HUDEP-2 (cell line): ENCODE measurements around the gene ABCC4.

ENCODE experiments used
- DNase-seq, 76 experiments: peaks; one replicate each; lab custom pipeline; 2025; ENCODE audit not compliant: unreplicated experiment in 76 of 76; lab: John Stamatoyannopoulos, UW

Gene ABCC4

GRCh38 chr13:95261956-95262355, 39.3 kb downstream of the ABCC4 start:
- no peak for DNase-seq

GRCh38 chr13:95260031-95260525, 41.2 kb downstream of the ABCC4 start:
- DNase-seq: no peak

- DNase-seq: no peak
Observed at GRCh38 chr13:95258619-95259194, 42.5 kb downstream of the ABCC4 start.

GRCh38 chr13:95258098-95258497, 43.2 kb downstream of the ABCC4 start:
- DNase-seq: no peak

- DNase-seq: no peak
Observed at GRCh38 chr13:95256091-95256490, 45.2 kb downstream of the ABCC4 start.

GRCh38 chr13:95255072-95255732, 46.0 kb downstream of the ABCC4 start:
- no peak for DNase-seq

- DNase-seq: no peak
Observed at GRCh38 chr13:95254339-95254738, 46.9 kb downstream of the ABCC4 start.

- no peak for DNase-seq
Observed at GRCh38 chr13:95253033-95253432, 48.2 kb downstream of the ABCC4 start.

GRCh38 chr13:95251641-95252040, 49.6 kb downstream of the ABCC4 start:
- no peak for DNase-seq

GRCh38 chr13:95250961-95251360, 50.3 kb downstream of the ABCC4 start:
- no peak for DNase-seq

- DNase-seq: no peak
Observed at GRCh38 chr13:95248953-95249352, 52.3 kb downstream of the ABCC4 start.

- DNase-seq: peak in 36 of 76 experiments; percentile 4 to 66 (median 30)
Observed at GRCh38 chr13:95247852-95248251, 53.4 kb downstream of the ABCC4 start.

- DNase-seq: no peak
Observed at GRCh38 chr13:95247171-95247570, 54.1 kb downstream of the ABCC4 start.

GRCh38 chr13:95246292-95247082, 54.8 kb downstream of the ABCC4 start:
- no peak for DNase-seq

GRCh38 chr13:95245071-95245470, 56.2 kb downstream of the ABCC4 start:
- no peak for DNase-seq

GRCh38 chr13:95243207-95243606, 58.0 kb downstream of the ABCC4 start:
- DNase-seq: peak in 70 of 76 experiments; percentile 5 to 78 (median 44)

- no peak for DNase-seq
Observed at GRCh38 chr13:95241321-95241720, 59.9 kb downstream of the ABCC4 start.

- DNase-seq: peak in 37 of 76 experiments; percentile 4 to 61 (median 27)
Observed at GRCh38 chr13:95239283-95239682, 62.0 kb downstream of the ABCC4 start.

GRCh38 chr13:95237310-95237870, 63.9 kb downstream of the ABCC4 start:
- DNase-seq: no peak

GRCh38 chr13:95236774-95237173, 64.5 kb downstream of the ABCC4 start:
- no peak for DNase-seq

GRCh38 chr13:95235974-95236373, 65.3 kb downstream of the ABCC4 start:
- no peak for DNase-seq
